Neural progenitor cell (in vitro differentiated cells): ENCODE data around the gene MACROH2A1.

Experiments
- CTCF ChIP-seq: fragments of 200-600 bp; sonication (generic); IDR thresholded peaks from 2 replicates; pipeline ENCODE4 v1.5.1; 2017; ENCODE audit warnings: antibody characterized with exemption, mild to moderate bottlenecking
- EZH2 ChIP-seq: fragments of 200-600 bp; sonication (generic); IDR thresholded peaks from 2 replicates; pipeline ENCODE4 v1.6.1; 2017; ENCODE audit warnings: antibody characterized with exemption, mild to moderate bottlenecking, moderate library complexity

- TF ChIP-seq CTCF (no peak), EZH2 (no peak)
Observed at GRCh38 chr5:135444881-135445280, 45.9 kb upstream of the MACROH2A1 start.
